GM12878 (cell line): ENCODE measurements around the gene TUBA1B. TPM values are rescaled to one million over a fixed set of nuclear protein-coding genes. Genes with fewer than 3 reads are reported as not detected.

Source experiments
- ATAC-seq: fragments of 200-7000 bp; cut with Tn5 transposase; 3 replicates; pipeline ENCODE4 v1.9.1; 2020; ENCODE audit warnings: mild to moderate bottlenecking, moderate library complexity
- BruUV-seq: library from RNA; stranded (reverse); fragments of 400-500 nt; replicated peaks from 2 replicates; lab custom pipeline; 2021; lab: Mats Ljungman, UMichigan
- CTCF ChIA-PET: fragments of 300-600 bp; sonication (Branson Sonifier 250); formaldehyde crosslinking; extraction: SDS; loops from one replicate; lab custom pipeline; 2021; ENCODE audit warnings: inconsistent platforms; lab: Yijun Ruan, JAX
- POLR2A ChIA-PET: fragments of 350-600 bp; formaldehyde crosslinking; extraction: SDS; loops from one replicate; lab custom pipeline; 2021; ENCODE audit warnings: inconsistent platforms; lab: Charles Lee
- RAD21 ChIA-PET: fragments of 300-600 bp; sonication (Branson Sonifier 250); formaldehyde crosslinking; loops from one replicate; lab custom pipeline; 2023; ENCODE audit warnings: antibody characterized with exemption; ENCODE audit not compliant: unreplicated experiment; lab: Charles Lee
- SMC1A ChIA-PET: fragments of 300-600 bp; sonication (Branson Sonifier 250); formaldehyde crosslinking; loops from one replicate; lab custom pipeline; 2023; ENCODE audit not compliant: unreplicated experiment, uncharacterized antibody; lab: Charles Lee
- DNase-seq: peaks from one replicate; pipeline ENCODE4 v3.0.0-alpha.2; 2011; ENCODE audit warnings: low read depth, low spot score
- FAIRE-seq: peaks from 3 replicates; lab custom pipeline; 2011; peaks lifted over from hg19 to GRCh38; lab: Jason Lieb, UNC
- H2AFZ ChIP-seq: 2 replicates; pipeline ENCODE4 v1.6.0; 2011; ENCODE audit warnings: low read depth, low read length, control low read depth; ENCODE audit not compliant: control insufficient read depth
- H3K27ac ChIP-seq: 2 replicates; pipeline ENCODE4 v1.5.1; 2011; ENCODE audit warnings: control low read depth; ENCODE audit not compliant: control insufficient read depth, insufficient read depth
- H3K27me3 ChIP-seq, 2 experiments: replicated peaks in 1 of 2; 2 replicates each; pipeline versions ENCODE4 v1.6.0 to v1.6.1; 2011; ENCODE audit warnings: low read length in 1 of 2; ENCODE audit not compliant: control insufficient read depth in 2 of 2, insufficient read depth in 2 of 2
- H3K36me3 ChIP-seq, 2 experiments: 2 replicates each; pipeline ENCODE4 v1.5.1; 2011; ENCODE audit warnings: low read length in 1 of 2; ENCODE audit not compliant: control insufficient read depth in 2 of 2, insufficient read depth in 2 of 2
- H3K4me1 ChIP-seq: 2 replicates; pipeline ENCODE4 v1.6.1; 2011; ENCODE audit warnings: mild to moderate bottlenecking, low read length, moderate library complexity, mixed read lengths; ENCODE audit not compliant: control insufficient read depth, insufficient read depth
- H3K4me2 ChIP-seq: 2 replicates; pipeline ENCODE4 v1.6.0; 2011; ENCODE audit warnings: control low read depth; ENCODE audit not compliant: control insufficient read depth, insufficient read depth
- H3K4me3 ChIP-seq: fragments of 200-600 bp; sonication (generic); 2 replicates; pipeline ENCODE4 v1.5.1; 2016
- H3K79me2 ChIP-seq: 2 replicates; pipeline ENCODE4 v1.6.0; 2011; ENCODE audit warnings: low read length; ENCODE audit not compliant: control insufficient read depth, insufficient read depth
- H3K9ac ChIP-seq: 2 replicates; pipeline ENCODE4 v1.8.0; 2011; ENCODE audit warnings: low read length, control low read depth, mixed read lengths; ENCODE audit not compliant: control insufficient read depth, insufficient read depth
- H3K9me3 ChIP-seq: replicated peaks from 3 replicates; pipeline ENCODE4 v1.5.1; 2011; ENCODE audit warnings: mild to moderate bottlenecking, low read length; ENCODE audit not compliant: control insufficient read depth, insufficient read depth
- H4K20me1 ChIP-seq: 2 replicates; pipeline ENCODE4 v1.6.0; 2011; ENCODE audit not compliant: control insufficient read depth, insufficient read depth
- CTCF ChIP-seq, 3 experiments: IDR thresholded peaks in 2 of 3; conservative IDR thresholded peaks in 1 of 3; 2 replicates each; pipeline ENCODE4 v1.5.1; 2011; ENCODE audit warnings: low read depth in 3 of 3, low read length in 3 of 3, mild to moderate bottlenecking in 3 of 3, control low read depth in 2 of 3, moderate library complexity in 2 of 3, inconsistent platforms in 1 of 3, mixed read lengths in 1 of 3; ENCODE audit not compliant: control insufficient read depth in 2 of 3, insufficient read depth in 1 of 3; ENCODE audit errors: extremely low read depth in 1 of 3
- MEF2B ChIP-seq: fragments of 450-650 bp; IDR thresholded peaks from 2 replicates; pipeline ENCODE4 v1.6.1; 2018; ENCODE audit warnings: mild to moderate bottlenecking, moderate library complexity; ENCODE audit not compliant: partially characterized antibody, poor library complexity, severe bottlenecking
- MTA3 ChIP-seq: IDR thresholded peaks from 2 replicates; pipeline ENCODE4 v1.6.1; 2012; ENCODE audit warnings: low read length, inconsistent platforms, borderline replicate concordance
- RB1 ChIP-seq: fragments of 450-650 bp; formaldehyde crosslinking; IDR thresholded peaks from 2 replicates; pipeline ENCODE4 v1.6.1; 2017; ENCODE audit warnings: mild to moderate bottlenecking, borderline replicate concordance
- SUZ12 ChIP-seq: fragments of 200-600 bp; sonication (generic); IDR thresholded peaks from one replicate; pipeline ENCODE4 v1.6.1; 2018; ENCODE audit warnings: antibody characterized with exemption, mild to moderate bottlenecking; ENCODE audit not compliant: unreplicated experiment
- TCF3 ChIP-seq: IDR thresholded peaks from 2 replicates; pipeline ENCODE4 v1.6.1; 2012; ENCODE audit warnings: low read depth, mild to moderate bottlenecking, low read length, borderline replicate concordance; ENCODE audit not compliant: insufficient read depth
- ZBED1 ChIP-seq: IDR thresholded peaks from 2 replicates; pipeline ENCODE4 v1.6.1; 2016; ENCODE audit warnings: borderline replicate concordance
- ZSCAN29 ChIP-seq: fragments of 450-650 bp; IDR thresholded peaks from 2 replicates; pipeline ENCODE4 v1.6.1; 2017; ENCODE audit warnings: mild to moderate bottlenecking, moderate library complexity
- WGBS: methylation state at CpG from one replicate; pipeline ENCODE4 v1.1.6; 2016; ENCODE audit warnings: low lambda C conversion rate; ENCODE audit not compliant: insufficient replicate concordance, insufficient coverage; ENCODE audit errors: missing lambda C conversion rate; 5-methylcytosine and 5-hydroxymethylcytosine counted together
- in situ Hi-C: fragments of 300-500 bp; cut with MboI; formaldehyde crosslinking; loops from 9 replicates; pipeline ENCODE4 v1.14.3; 2018; ENCODE audit warnings: mixed read lengths
- intact Hi-C: fragments of 100-400 bp; cut with micrococcal nuclease; formaldehyde crosslinking; loops from one replicate; pipeline ENCODE4 v1.14.2; 2022; ENCODE audit not compliant: unreplicated experiment
- polyA plus RNA-seq, 11 experiments: library from polyadenylated mRNA; depleted of rRNA in 4 of 11; unstranded in 6 of 11; stranded (reverse) in 5 of 11; fragments of >200 nt; fragmentation: Nextera tagmentation in 4 of 11; fragmentation: Illumina TruSeq in 1 of 11; extraction: Ambion mirVana in 4 of 11; extraction: Trizol in 1 of 11; gene quantifications; 1 replicate in 1 of 11; 2 replicates in 10 of 11; pipeline versions ENCODE4 v1.2.1 to v1.2.3, GENCODE V29; 2011 to 2016; ENCODE audit warnings: inconsistent platforms in 2 of 11, missing spikeins in 2 of 11, low read depth in 1 of 11
- total RNA-seq, 4 experiments: library from RNA; depleted of rRNA in 3 of 4; stranded (reverse); fragments of >200 nt in 3 of 4; fragmentation: Illumina TruSeq in 1 of 4; extraction: Trizol in 1 of 4; gene quantifications; 2 replicates each; pipeline versions ENCODE4 v1.2.1 to v1.2.3, GENCODE V29; 2013 to 2021
- TF ChIP-seq, protein P1 (sequence below): IDR thresholded peaks from 2 replicates; pipeline ENCODE4 v1.6.1; 2011; ENCODE audit warnings: mild to moderate bottlenecking, low read depth, low read length, moderate library complexity; ENCODE audit not compliant: insufficient replicate concordance
- TF ChIP-seq, protein P2 (sequence below): fragments of 450-650 bp; conservative IDR thresholded peaks from 2 replicates; pipeline ENCODE4 v1.6.1; 2017; ENCODE audit warnings: mild to moderate bottlenecking, moderate library complexity
- TF ChIP-seq, protein P3 (sequence below): IDR thresholded peaks from 2 replicates; pipeline ENCODE4 v1.6.1; 2012; ENCODE audit warnings: low read depth, low read length, improper control_type of control experiment
- TF ChIP-seq, protein P4 (sequence below): fragments of 450-650 bp; IDR thresholded peaks from 2 replicates; pipeline ENCODE4 v1.6.1; 2017; ENCODE audit warnings: mild to moderate bottlenecking, moderate library complexity

Gene TUBA1B
- total and polyA plus RNA-seq, 10 of the 15 experiments (the other 5 are each of a cell fraction or from before 2014, with no cell fraction given): 2,328 to 4,712 (median 3,552) TPM

DNA sequence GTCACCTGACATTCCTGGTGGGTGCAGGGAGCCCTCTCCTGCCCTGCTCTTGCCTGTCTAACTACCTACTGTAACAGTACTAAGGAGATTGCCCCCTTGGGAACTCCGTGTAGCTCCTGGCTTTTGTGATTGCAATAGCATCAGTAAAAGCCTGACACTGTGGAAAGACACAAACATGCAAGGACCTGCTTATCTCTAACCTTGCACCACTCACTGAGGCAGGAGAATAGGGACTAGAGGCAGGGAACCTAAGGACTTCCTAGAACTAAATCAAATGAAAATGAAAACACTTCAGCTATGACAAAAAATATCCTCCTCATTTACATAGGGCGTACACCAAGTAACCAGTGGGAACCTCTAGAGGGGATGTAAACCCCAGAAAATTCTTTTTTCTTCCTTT lies 29.2 kb upstream of the TUBA1B start:
- peak overlapping the region; percentile 53; the same call in 1 of the 2 replicates for H3K9ac ChIP-seq
- ATAC-seq (peak; percentile 78), DNase-seq (no peak), FAIRE-seq (peak; percentile 44)
- SMC1A ChIA-PET: interaction anchor here (1.1 kb wide), 1 partner anchor 10 kb away, joined by 3 read pairs; no protein-coding TSS in a partner anchor
- H3K4me2 ChIP-seq: peak overlapping the region; percentile 96
- CTCF ChIA-PET: no interaction called here
- in situ Hi-C loops: no loop called here
- no peaks in the 10 kb centered on the region for H3K9me3 ChIP-seq
- H3K36me3 ChIP-seq: no peaks in the 10 kb centered on the region
- 2% methylated on average over 2 of the region's 2 CpGs for WGBS
- BruUV-seq: no TSS peak
- peak overlapping the region; percentile 91 for H2AFZ ChIP-seq
- no peaks in the 10 kb centered on the region for H3K27me3 ChIP-seq
- H3K4me1 ChIP-seq: peaks cover 13% of the 10 kb centered on the region
- no peaks in the 10 kb centered on the region for H4K20me1 ChIP-seq
- peak overlapping the region; percentile 62 for H3K27ac ChIP-seq
- H3K4me3 ChIP-seq: no peak overlapping the region; the same call in 1 of the 2 replicates
- intact Hi-C loops: no loop called here
- POLR2A ChIA-PET: interaction anchor here (1.0 to 1.2 kb wide), 2 partner anchors 28 to 29 kb away, joined by 3 to 4 read pairs; partner anchors contain the start of gene TUBA1A
- H3K79me2 ChIP-seq: no peaks in the 10 kb centered on the region
- RAD21 ChIA-PET: interaction anchor here (1.3 kb wide), 1 partner anchor 28 kb away, joined by 5 read pairs; no protein-coding TSS in a partner anchor
- no peak for TF ChIP-seq RB1
- TF ChIP-seq, protein P1, sequence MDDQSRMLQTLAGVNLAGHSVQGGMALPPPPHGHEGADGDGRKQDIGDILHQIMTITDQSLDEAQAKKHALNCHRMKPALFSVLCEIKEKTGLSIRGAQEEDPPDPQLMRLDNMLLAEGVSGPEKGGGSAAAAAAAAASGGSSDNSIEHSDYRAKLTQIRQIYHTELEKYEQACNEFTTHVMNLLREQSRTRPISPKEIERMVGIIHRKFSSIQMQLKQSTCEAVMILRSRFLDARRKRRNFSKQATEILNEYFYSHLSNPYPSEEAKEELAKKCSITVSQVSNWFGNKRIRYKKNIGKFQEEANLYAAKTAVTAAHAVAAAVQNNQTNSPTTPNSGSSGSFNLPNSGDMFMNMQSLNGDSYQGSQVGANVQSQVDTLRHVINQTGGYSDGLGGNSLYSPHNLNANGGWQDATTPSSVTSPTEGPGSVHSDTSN: no peak
- no peak for TF ChIP-seq CTCF (IDR thresholded peaks at IDR 0.05 in 2 of 3, conservative IDR thresholded peaks at IDR 0.05 in 1 of 3; ENCODE audit: control insufficient read depth in 2 of 3, extremely low read depth in 1 of 3, insufficient read depth in 1 of 3, low read depth in 3 of 3, low read length in 3 of 3)
- TF ChIP-seq MTA3: no peak
- TF ChIP-seq, protein P2, sequence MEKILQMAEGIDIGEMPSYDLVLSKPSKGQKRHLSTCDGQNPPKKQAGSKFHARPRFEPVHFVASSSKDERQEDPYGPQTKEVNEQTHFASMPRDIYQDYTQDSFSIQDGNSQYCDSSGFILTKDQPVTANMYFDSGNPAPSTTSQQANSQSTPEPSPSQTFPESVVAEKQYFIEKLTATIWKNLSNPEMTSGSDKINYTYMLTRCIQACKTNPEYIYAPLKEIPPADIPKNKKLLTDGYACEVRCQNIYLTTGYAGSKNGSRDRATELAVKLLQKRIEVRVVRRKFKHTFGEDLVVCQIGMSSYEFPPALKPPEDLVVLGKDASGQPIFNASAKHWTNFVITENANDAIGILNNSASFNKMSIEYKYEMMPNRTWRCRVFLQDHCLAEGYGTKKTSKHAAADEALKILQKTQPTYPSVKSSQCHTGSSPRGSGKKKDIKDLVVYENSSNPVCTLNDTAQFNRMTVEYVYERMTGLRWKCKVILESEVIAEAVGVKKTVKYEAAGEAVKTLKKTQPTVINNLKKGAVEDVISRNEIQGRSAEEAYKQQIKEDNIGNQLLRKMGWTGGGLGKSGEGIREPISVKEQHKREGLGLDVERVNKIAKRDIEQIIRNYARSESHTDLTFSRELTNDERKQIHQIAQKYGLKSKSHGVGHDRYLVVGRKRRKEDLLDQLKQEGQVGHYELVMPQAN: no peak
- TF ChIP-seq TCF3: no peak
- no peak for TF ChIP-seq MEF2B
- TF ChIP-seq, protein P3, sequence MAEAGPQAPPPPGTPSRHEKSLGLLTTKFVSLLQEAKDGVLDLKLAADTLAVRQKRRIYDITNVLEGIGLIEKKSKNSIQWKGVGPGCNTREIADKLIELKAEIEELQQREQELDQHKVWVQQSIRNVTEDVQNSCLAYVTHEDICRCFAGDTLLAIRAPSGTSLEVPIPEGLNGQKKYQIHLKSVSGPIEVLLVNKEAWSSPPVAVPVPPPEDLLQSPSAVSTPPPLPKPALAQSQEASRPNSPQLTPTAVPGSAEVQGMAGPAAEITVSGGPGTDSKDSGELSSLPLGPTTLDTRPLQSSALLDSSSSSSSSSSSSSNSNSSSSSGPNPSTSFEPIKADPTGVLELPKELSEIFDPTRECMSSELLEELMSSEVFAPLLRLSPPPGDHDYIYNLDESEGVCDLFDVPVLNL: no peak
- TF ChIP-seq, protein P4, sequence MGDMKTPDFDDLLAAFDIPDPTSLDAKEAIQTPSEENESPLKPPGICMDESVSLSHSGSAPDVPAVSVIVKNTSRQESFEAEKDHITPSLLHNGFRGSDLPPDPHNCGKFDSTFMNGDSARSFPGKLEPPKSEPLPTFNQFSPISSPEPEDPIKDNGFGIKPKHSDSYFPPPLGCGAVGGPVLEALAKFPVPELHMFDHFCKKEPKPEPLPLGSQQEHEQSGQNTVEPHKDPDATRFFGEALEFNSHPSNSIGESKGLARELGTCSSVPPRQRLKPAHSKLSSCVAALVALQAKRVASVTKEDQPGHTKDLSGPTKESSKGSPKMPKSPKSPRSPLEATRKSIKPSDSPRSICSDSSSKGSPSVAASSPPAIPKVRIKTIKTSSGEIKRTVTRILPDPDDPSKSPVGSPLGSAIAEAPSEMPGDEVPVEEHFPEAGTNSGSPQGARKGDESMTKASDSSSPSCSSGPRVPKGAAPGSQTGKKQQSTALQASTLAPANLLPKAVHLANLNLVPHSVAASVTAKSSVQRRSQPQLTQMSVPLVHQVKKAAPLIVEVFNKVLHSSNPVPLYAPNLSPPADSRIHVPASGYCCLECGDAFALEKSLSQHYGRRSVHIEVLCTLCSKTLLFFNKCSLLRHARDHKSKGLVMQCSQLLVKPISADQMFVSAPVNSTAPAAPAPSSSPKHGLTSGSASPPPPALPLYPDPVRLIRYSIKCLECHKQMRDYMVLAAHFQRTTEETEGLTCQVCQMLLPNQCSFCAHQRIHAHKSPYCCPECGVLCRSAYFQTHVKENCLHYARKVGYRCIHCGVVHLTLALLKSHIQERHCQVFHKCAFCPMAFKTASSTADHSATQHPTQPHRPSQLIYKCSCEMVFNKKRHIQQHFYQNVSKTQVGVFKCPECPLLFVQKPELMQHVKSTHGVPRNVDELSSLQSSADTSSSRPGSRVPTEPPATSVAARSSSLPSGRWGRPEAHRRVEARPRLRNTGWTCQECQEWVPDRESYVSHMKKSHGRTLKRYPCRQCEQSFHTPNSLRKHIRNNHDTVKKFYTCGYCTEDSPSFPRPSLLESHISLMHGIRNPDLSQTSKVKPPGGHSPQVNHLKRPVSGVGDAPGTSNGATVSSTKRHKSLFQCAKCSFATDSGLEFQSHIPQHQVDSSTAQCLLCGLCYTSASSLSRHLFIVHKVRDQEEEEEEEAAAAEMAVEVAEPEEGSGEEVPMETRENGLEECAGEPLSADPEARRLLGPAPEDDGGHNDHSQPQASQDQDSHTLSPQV: no peak
- no peak for TF ChIP-seq SUZ12
- no peak for TF ChIP-seq ZSCAN29
- no peak for TF ChIP-seq ZBED1
